HEK293T (cell line): ENCODE results near the gene SUSD3.
"Not testable (repeated sequence)": the region's sequence is repeated elsewhere in the genome, so short reads cannot be mapped to it uniquely, and the experiment has no call there.

Experiments used
- CTCF ChIA-PET: fragments of 350-600 bp; formaldehyde crosslinking; extraction: SDS; loops from one replicate; lab custom pipeline; 2021; ENCODE audit warnings: antibody characterized with exemption, inconsistent platforms; lab: Yijun Ruan, JAX
- POLR2A ChIA-PET: fragments of 350-600 bp; formaldehyde crosslinking; extraction: SDS; loops from one replicate; lab custom pipeline; 2020; ENCODE audit warnings: antibody characterized with exemption, inconsistent platforms; lab: Yijun Ruan, JAX
- DNase-seq: peaks from one replicate; pipeline ENCODE4 v3.0.0; 2012; ENCODE audit warnings: mixed read lengths; ENCODE audit errors: extremely low spot score
- ARNT ChIP-seq: fragments of 450-650 bp; IDR thresholded peaks from 2 replicates; pipeline ENCODE4 v1.6.1; 2017; ENCODE audit warnings: mild to moderate bottlenecking
- BHLHE40 ChIP-seq: fragments of 450-650 bp; IDR thresholded peaks from 2 replicates; pipeline ENCODE4 v1.6.1; 2016; ENCODE audit warnings: mild to moderate bottlenecking, moderate library complexity, borderline replicate concordance
- CTBP1 ChIP-seq: fragments of 450-650 bp; IDR thresholded peaks from 2 replicates; pipeline ENCODE4 v1.6.1; 2016; ENCODE audit warnings: borderline replicate concordance
- ELF4 ChIP-seq: fragments of 450-650 bp; IDR thresholded peaks from 2 replicates; pipeline ENCODE4 v1.6.1; 2017; ENCODE audit warnings: antibody characterized with exemption
- FOXA1 ChIP-seq: fragments of 450-650 bp; IDR thresholded peaks from 2 replicates; pipeline ENCODE4 v1.6.1; 2016; ENCODE audit warnings: mild to moderate bottlenecking
- FOXK2 ChIP-seq: fragments of 450-650 bp; IDR thresholded peaks from 2 replicates; pipeline ENCODE4 v1.6.1; 2016; ENCODE audit warnings: mild to moderate bottlenecking
- FOXM1 ChIP-seq: fragments of 450-650 bp; IDR thresholded peaks from 2 replicates; pipeline ENCODE4 v1.6.1; 2017; ENCODE audit warnings: mild to moderate bottlenecking, borderline replicate concordance
- HDGF ChIP-seq: fragments of 450-650 bp; IDR thresholded peaks from 2 replicates; pipeline ENCODE4 v1.6.1; 2017; ENCODE audit warnings: antibody characterized with exemption, borderline replicate concordance
- L3MBTL2 ChIP-seq: fragments of 450-650 bp; conservative IDR thresholded peaks from 2 replicates; pipeline ENCODE4 v1.6.1; 2016; ENCODE audit warnings: mild to moderate bottlenecking
- LEF1 ChIP-seq: fragments of 450-650 bp; IDR thresholded peaks from 2 replicates; pipeline ENCODE4 v1.6.1; 2017; ENCODE audit warnings: mild to moderate bottlenecking, borderline replicate concordance
- NFRKB ChIP-seq: fragments of 450-650 bp; IDR thresholded peaks from 2 replicates; pipeline ENCODE4 v1.6.1; 2016; ENCODE audit warnings: mild to moderate bottlenecking, moderate library complexity
- PKNOX1 ChIP-seq: fragments of 450-650 bp; IDR thresholded peaks from 2 replicates; pipeline ENCODE4 v1.6.1; 2016
- SP1 ChIP-seq: fragments of 450-650 bp; IDR thresholded peaks from 2 replicates; pipeline ENCODE4 v1.6.1; 2017
- SUZ12 ChIP-seq: fragments of 450-650 bp; IDR thresholded peaks from 2 replicates; pipeline ENCODE4 v1.6.1; 2016; ENCODE audit warnings: mild to moderate bottlenecking
- TARDBP ChIP-seq: fragments of 450-650 bp; IDR thresholded peaks from 2 replicates; pipeline ENCODE4 v1.6.1; 2016
- ZNF384 ChIP-seq: fragments of 450-650 bp; IDR thresholded peaks from 2 replicates; pipeline ENCODE4 v1.6.1; 2016

The SUSD3 gene

DNA sequence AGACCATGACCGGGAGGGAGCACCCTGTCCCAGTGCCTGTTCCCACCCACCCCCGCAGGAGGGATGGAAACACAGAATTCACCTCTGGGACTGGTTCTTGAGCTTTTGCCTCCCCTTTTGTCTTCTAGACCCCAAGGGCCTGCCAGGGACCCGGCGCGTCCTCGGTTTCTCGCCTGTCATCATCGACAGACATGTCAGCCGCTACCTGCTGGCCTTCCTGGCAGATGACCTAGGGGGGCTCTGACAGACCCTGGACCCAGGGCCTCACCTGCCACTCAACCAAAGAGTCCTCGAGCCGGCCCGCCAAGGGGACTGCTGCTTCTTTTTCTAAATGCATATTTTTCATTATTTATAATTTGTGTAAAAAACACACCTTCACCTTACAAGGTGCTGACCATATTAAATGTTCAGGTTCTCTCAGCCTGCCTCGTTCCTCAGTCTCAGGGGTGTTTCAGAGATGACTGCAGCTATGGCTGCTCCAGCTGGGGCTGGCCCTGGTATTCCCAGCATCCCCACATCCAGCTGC, 54.4 kb downstream of the SUSD3 start:
- no peak for DNase-seq
- TF ChIP-seq NFRKB (no peak), FOXA1 (no peak), TARDBP (no peak), PKNOX1 (no peak), BHLHE40 (no peak), SUZ12 (no peak), FOXM1 (no peak), HDGF (no peak), ARNT (no peak), LEF1 (no peak), SP1 (no peak), ZNF384 (no peak), L3MBTL2 (no peak), CTBP1 (no peak)
- POLR2A ChIA-PET, result interaction anchor here (1.1 kb wide), 1 partner anchor 21 kb away, joined by 4 read pairs; the partner anchor contains the start of gene NINJ1
- CTCF ChIA-PET, result no interaction called here

DNA sequence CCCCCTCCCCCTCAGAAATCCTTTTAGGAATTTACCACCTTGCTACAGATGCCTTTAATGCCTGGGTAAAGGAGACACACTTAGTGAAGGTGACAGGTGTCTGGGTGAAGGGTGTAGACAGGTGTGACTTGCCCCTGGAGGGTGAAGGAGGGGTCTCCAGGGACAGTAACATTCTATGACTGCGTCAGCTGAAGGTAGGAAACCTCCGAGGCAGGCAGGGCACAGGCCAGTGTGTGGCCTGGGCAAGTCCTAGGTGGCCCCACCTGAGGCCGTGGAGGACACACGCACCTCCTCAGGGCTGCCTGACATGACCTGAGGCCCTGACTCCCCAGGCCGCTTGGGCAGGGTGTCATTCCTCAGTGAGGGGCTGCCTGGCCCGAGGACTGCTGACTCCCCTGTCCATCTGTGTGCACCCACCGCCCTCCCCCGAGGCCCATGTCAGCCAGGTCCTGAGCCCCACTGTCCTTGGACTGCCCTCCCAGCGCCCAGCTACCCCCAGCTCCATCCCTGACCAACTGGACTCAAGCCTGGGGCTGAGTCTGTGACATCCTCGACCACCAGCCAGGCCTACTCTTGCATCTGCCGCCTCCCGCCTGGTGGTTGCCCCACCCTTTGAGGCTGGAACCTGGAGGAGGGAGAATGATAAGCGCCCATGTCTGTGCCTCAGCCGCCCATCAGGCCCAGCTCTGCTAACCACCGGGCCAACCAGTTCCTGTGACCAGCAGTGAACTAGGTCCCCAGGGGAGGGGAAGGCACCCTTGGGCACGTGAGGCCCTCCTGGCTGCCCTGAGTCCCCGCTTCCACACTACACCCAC, 55.9 kb downstream of the SUSD3 start:
- POLR2A ChIA-PET, result interaction anchor here (1.1 kb wide), 1 partner anchor 20 kb away, joined by 4 read pairs; the partner anchor contains the start of gene NINJ1

DNA sequence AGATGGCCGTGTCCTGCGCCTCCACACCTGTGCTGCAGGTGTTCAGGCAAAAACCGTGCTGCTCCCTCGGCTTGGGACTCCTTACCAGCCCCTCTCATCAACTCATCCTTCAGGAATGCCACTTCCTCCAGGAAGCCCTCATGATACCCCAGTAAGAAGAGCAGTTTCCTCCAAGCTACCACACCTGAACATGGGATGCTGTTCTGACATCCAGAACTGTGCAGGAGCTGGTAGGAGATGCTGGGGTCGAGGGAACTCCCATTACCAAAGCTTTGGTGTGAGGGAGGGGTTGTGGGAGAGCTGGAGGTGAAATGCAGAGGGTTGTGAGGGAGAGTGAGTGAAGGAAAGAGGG, 56.5 kb downstream of the SUSD3 start:
- CTCF ChIA-PET, result no interaction called here
- TF ChIP-seq ZNF384, result no peak
- TF ChIP-seq FOXK2, result no peak
- TF ChIP-seq ARNT, result no peak
- no peak for TF ChIP-seq ELF4
- POLR2A ChIA-PET, result interaction anchor here (1.2 kb wide), 1 partner anchor 19 kb away, joined by 3 read pairs; the partner anchor contains the start of gene NINJ1

More for the DNA sequence above, 55.9 kb downstream of the SUSD3 start:
- DNase-seq, result no peak
- CTCF ChIA-PET, result no interaction called here
- TF ChIP-seq LEF1 (no peak), PKNOX1 (no peak), BHLHE40 (no peak), SP1 (no peak), FOXK2 (no peak)

DNA sequence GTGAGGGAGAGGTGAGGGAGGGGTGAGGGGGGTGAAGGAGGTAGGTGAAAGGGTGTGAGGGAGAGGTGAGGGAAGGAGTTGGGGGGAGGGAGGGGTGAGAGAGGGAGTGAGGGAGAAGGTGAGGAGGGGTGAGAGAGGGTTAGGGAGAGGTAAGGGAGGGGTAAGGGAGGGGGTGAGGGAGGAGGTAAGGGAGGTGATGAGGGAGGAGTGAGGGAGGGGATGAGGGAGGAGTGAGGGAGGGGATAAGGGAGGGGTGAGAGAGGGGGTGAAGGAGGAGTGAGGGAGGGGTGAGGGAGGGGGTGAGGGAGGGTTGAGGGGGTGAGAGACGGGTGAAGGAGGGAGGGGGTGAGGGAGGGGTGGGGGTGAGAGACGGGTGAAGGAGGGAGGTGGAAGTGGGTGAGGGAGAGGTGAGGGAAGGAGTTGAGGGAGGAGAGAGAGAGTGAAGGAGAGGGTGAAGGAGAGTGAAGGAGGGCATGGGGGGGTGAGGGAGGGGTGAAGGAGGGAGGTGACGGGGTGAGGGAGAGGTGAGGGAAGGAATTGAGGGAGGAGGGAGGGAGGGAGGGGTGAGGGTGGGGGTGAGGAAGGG, 57.1 kb downstream of the SUSD3 start:
- CTCF ChIA-PET, result no interaction called here
- DNase-seq, result no peak
- no peak for TF ChIP-seq LEF1
- TF ChIP-seq SP1, result no peak
- TF ChIP-seq BHLHE40, result no peak
- TF ChIP-seq FOXK2, result no peak
- TF ChIP-seq ELF4, result no peak
- TF ChIP-seq SUZ12, result no peak
- no peak for TF ChIP-seq PKNOX1
- TF ChIP-seq ZNF384, result no peak
- no peak for TF ChIP-seq TARDBP
- no peak for TF ChIP-seq FOXM1
- no peak for TF ChIP-seq L3MBTL2
- TF ChIP-seq ARNT, result no peak
- TF ChIP-seq CTBP1, result no peak
- no peak for TF ChIP-seq NFRKB
- no peak for TF ChIP-seq HDGF
- POLR2A ChIA-PET, result interaction anchor here (1.2 kb wide), 1 partner anchor 19 kb away, joined by 3 read pairs; the partner anchor contains the start of gene NINJ1

More for the DNA sequence above, 56.5 kb downstream of the SUSD3 start:
- no peak for DNase-seq

DNA sequence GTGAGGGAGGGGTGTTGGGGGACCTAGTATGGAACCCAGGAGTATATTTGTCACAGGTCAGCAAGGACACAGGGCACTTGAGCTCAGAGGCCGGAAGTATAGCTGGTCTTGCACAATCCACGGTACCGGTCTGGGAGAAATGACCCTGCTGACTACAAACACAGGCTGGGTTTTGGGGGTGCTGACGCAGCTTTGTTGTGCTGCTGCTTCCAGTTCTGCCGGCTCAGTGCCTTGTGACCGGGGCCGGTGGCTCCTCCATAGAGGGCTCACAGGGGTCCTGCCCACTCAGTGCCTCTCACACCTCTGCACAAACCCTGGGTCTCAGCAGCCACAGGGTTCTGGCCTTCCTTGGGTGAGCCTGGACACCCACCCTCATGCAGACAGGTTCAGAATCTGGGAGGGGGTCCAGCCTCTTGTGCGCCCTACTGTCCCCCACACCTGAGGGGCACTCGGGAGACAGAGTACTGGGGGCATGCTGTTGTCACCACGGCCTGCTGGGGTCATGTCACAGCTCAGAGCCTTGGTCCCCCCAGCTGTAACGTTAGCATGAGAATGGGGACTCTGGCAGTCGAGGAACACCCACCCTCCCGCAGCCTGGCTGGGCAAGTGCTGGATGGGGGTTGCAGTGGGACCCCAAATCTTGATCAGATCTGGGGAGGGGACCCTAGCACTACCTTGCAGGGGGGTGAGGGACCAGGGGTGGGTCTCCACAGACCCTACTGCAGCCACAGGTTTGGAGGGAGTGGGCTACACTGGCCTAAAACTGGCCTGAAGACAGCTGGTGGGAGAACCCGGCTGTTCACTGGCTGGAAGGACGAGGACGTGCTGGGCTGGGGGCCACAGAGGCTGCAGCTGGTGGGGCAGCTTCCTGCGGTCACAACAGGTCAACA, 57.8 kb downstream of the SUSD3 start:
- ChIA-PET POLR2A (interaction anchor here (1.2 kb wide), 1 partner anchor 18 kb away, joined by 3 read pairs; the partner anchor contains the start of gene NINJ1), CTCF (no interaction called here)
- no peak for DNase-seq
- TF ChIP-seq CTBP1 (no peak), SP1 (no peak), TARDBP (no peak), FOXM1 (no peak), FOXA1 (no peak), ELF4 (no peak), FOXK2 (no peak), HDGF (no peak), L3MBTL2 (no peak), PKNOX1 (no peak), NFRKB (no peak)

DNA sequence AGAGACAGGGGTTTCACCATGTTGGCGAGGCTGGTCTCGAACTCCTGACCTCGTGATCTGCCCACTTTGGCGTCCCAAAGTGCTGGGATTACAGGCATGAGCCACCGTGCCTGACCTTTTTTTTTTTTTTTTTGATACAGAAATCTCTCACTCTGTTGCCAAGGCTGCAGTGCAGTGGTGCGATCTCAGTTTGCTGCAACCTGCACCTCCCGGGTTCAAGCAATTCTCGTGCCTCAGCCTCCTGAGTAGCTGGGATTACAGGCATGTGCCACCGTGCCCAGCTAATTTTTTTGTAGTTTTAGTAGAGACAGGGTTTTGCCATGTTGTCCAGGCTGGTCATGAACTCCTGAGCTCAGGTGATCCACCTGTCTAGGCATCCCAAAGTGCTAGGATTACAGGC, 59.0 kb downstream of the SUSD3 start:
- DNase-seq, POLR2A ChIA-PET, CTCF ChIA-PET: not testable (repeated sequence)
